PC-9 (cell line): ENCODE data around the gene SMCP.

ENCODE experiments used
- CTCF ChIP-seq: fragments of 200-600 bp; sonication (generic); conservative IDR thresholded peaks from 2 replicates; pipeline ENCODE4 v1.6.1; 2017; ENCODE audit warnings: mixed run types, antibody characterized with exemption, mild to moderate bottlenecking, moderate library complexity
- EZH2 ChIP-seq: fragments of 200-600 bp; sonication (generic); IDR thresholded peaks from 2 replicates; pipeline ENCODE4 v1.8.0; 2017; ENCODE audit warnings: antibody characterized with exemption, low read depth

GRCh38 chr1:152924191-152924590 is 46.1 kb downstream of the SMCP start:
- TF ChIP-seq EZH2, result no peak
- no peak for TF ChIP-seq CTCF
